Tibial nerve (tissue), 4 donors: ENCODE results near the gene ID2. TPM values are rescaled to one million over a fixed set of nuclear protein-coding genes. Genes with fewer than 3 reads are reported as not detected.

Source experiments
- DNase-seq, 2 donors: peaks; one replicate each; pipeline ENCODE4 v3.0.0-alpha.2; 2019; ENCODE audit warnings: low spot score in 2 of 2
- H3K27ac ChIP-seq, 4 donors: fragments of 200-600 bp; sonication (generic) in 3 of 4; one replicate each; pipeline ENCODE4 v1.5.1; 2017 to 2019; ENCODE audit warnings: mild to moderate bottlenecking in 1 of 4
- H3K27me3 ChIP-seq, 2 donors: fragments of 200-600 bp; sonication (generic) in 1 of 2; one replicate each; pipeline versions ENCODE4 v1.5.1 to v1.6.0; 2017 to 2019
- H3K36me3 ChIP-seq, 3 donors: fragments of 200-600 bp; sonication (generic); one replicate each; pipeline ENCODE4 v1.5.1; 2018 to 2019
- H3K4me1 ChIP-seq, 4 donors: fragments of 200-600 bp; sonication (generic) in 3 of 4; one replicate each; pipeline ENCODE4 v1.5.1; 2017 to 2019
- H3K4me3 ChIP-seq, 4 donors: fragments of 200-600 bp; sonication (generic) in 3 of 4; one replicate each; pipeline ENCODE4 v1.5.1; 2017 to 2019; ENCODE audit warnings: mild to moderate bottlenecking in 1 of 4, moderate library complexity in 1 of 4
- H3K9me3 ChIP-seq, 4 donors: fragments of 200-600 bp; sonication (generic) in 3 of 4; one replicate each; pipeline ENCODE4 v1.5.1; 2017 to 2019
- CTCF ChIP-seq, 5 experiments: fragments of 200-600 bp in 3 of 5; fragments of 450-650 bp in 2 of 5; sonication (generic) in 3 of 5; IDR thresholded peaks; one replicate each; pipeline ENCODE4 v1.5.1; 2016 to 2019; ENCODE audit warnings: antibody characterized with exemption in 5 of 5, mild to moderate bottlenecking in 3 of 5, moderate library complexity in 2 of 5
- EP300 ChIP-seq, 2 donors: sonication (generic); formaldehyde crosslinking; IDR thresholded peaks; one replicate each; pipeline ENCODE4 v1.6.1; 2017; ENCODE audit warnings: antibody characterized with exemption in 2 of 2, mild to moderate bottlenecking in 1 of 2
- POLR2A ChIP-seq, 2 donors: fragments of 450-650 bp; IDR thresholded peaks; one replicate each; pipeline ENCODE4 v1.6.1; 2017; ENCODE audit warnings: antibody characterized with exemption in 2 of 2, mild to moderate bottlenecking in 2 of 2, moderate library complexity in 2 of 2
- WGBS, 2 donors: methylation state at CpG; one replicate each; pipeline ENCODE4 v1.1.5; 2018; 5-methylcytosine and 5-hydroxymethylcytosine counted together
- total RNA-seq, 4 donors: library from RNA; depleted of rRNA; stranded (reverse); fragments of >200 nt; gene quantifications; one replicate each; pipeline ENCODE4 v1.1.0, GENCODE V29; 2016

The ID2 gene
- total RNA-seq, 4 donors from 2014 or later = 145 to 208 (median 166) TPM

- Histone ChIP-seq H3K9me3 (no peaks in the 10 kb centered on the region), H3K4me1 (no peaks in the 10 kb centered on the region), H3K36me3 (no peaks in the 10 kb centered on the region), H3K27me3 (no peaks in the 10 kb centered on the region), H3K4me3 (no peak overlapping the region), H3K27ac (no peak overlapping the region)
- 89 to 93% methylated on average over 4 of the region's 4 CpGs for whole genome bisulfite sequencing, 2 donors
- TF ChIP-seq EP300 (IDR thresholded peaks at IDR 0.05) = no peak
- no peak for TF ChIP-seq POLR2A (IDR thresholded peaks at IDR 0.05)
- TF ChIP-seq CTCF (IDR thresholded peaks at IDR 0.05) = no peak
- DNase-seq = no peak
These were observed 31.6 kb upstream of the ID2 start for GRCh38 chr2:8650256-8650655.

- H3K4me1 ChIP-seq = no peaks in the 10 kb centered on the region
- no peaks in the 10 kb centered on the region for H3K36me3 ChIP-seq
- no peaks in the 10 kb centered on the region for H3K9me3 ChIP-seq
- no peak for TF ChIP-seq CTCF (IDR thresholded peaks at IDR 0.05)
- no peak for TF ChIP-seq POLR2A (IDR thresholded peaks at IDR 0.05)
- no peak for DNase-seq
- no peaks in the 10 kb centered on the region for H3K27me3 ChIP-seq
- no peak overlapping the region for H3K4me3 ChIP-seq
- WGBS, 2 donors = 90 to 92% methylated on average over 11 of the region's 11 CpGs
- no peak overlapping the region for H3K27ac ChIP-seq
These were observed 29.0 kb upstream of the ID2 start for GRCh38 chr2:8652774-8653426.

GRCh38 chr2:8653485-8653884 lies 28.4 kb upstream of the ID2 start:
- TF ChIP-seq CTCF (IDR thresholded peaks at IDR 0.05) = no peak
- TF ChIP-seq POLR2A (IDR thresholded peaks at IDR 0.05) = no peak
- TF ChIP-seq EP300 (IDR thresholded peaks at IDR 0.05) = no peak
- no peaks in the 10 kb centered on the region for H3K4me1 ChIP-seq
- H3K9me3 ChIP-seq = no peaks in the 10 kb centered on the region
- H3K27ac ChIP-seq = no peak overlapping the region
- no peak overlapping the region for H3K4me3 ChIP-seq
- DNase-seq = no peak
- H3K27me3 ChIP-seq = no peaks in the 10 kb centered on the region
- no peaks in the 10 kb centered on the region for H3K36me3 ChIP-seq
- 58 to 64% methylated on average over 7 of the region's 7 CpGs for WGBS, 2 donors

- DNase-seq = no peak
- no peak overlapping the region for H3K27ac ChIP-seq
- no peaks in the 10 kb centered on the region for H3K4me1 ChIP-seq
- WGBS, 2 donors = 93 to 96% methylated on average over 6 of the region's 6 CpGs
- H3K36me3 ChIP-seq = no peaks in the 10 kb centered on the region
- no peaks in the 10 kb centered on the region for H3K27me3 ChIP-seq
- H3K9me3 ChIP-seq = no peaks in the 10 kb centered on the region
- TF ChIP-seq POLR2A (IDR thresholded peaks at IDR 0.05) = no peak
- no peak for TF ChIP-seq EP300 (IDR thresholded peaks at IDR 0.05)
- TF ChIP-seq CTCF (IDR thresholded peaks at IDR 0.05) = no peak
- H3K4me3 ChIP-seq = no peak overlapping the region
These were observed 27.8 kb upstream of the ID2 start for GRCh38 chr2:8654041-8654440.

GRCh38 chr2:8654483-8654882 lies 27.4 kb upstream of the ID2 start:
- Histone ChIP-seq H3K27ac (no peak overlapping the region), H3K4me1 (no peaks in the 10 kb centered on the region), H3K4me3 (no peak overlapping the region), H3K36me3 (no peaks in the 10 kb centered on the region), H3K27me3 (no peaks in the 10 kb centered on the region), H3K9me3 (no peaks in the 10 kb centered on the region)
- TF ChIP-seq EP300 (IDR thresholded peaks at IDR 0.05) (no peak), CTCF (IDR thresholded peaks at IDR 0.05) (no peak), POLR2A (IDR thresholded peaks at IDR 0.05) (no peak)
- no peak for DNase-seq
